ENCODE measurements around the gene SLC8A2. TPM values are rescaled to one million over a fixed set of nuclear protein-coding genes. Genes with fewer than 3 reads are reported as not detected.

The SLC8A2 gene
- total RNA-seq, 1 donor from 2014 or later, result 0.26 TPM

- no peak for FAIRE-seq
- H3K36me3 ChIP-seq (ENCODE audit: control insufficient read depth, insufficient read depth, low read length), result peaks cover 22% of the 10 kb centered on the region
Observed at GRCh38 chr19:47503130-47503825, 31.6 kb upstream of the SLC8A2 start.

GRCh38 chr19:47499863-47500830, 28.5 kb upstream of the SLC8A2 start:
- H3K36me3 ChIP-seq (ENCODE audit: control insufficient read depth, insufficient read depth, low read length), result peaks cover 32% of the 10 kb centered on the region
- no peak overlapping the region for H3K4me3 ChIP-seq (ENCODE audit: low read depth, low read length)
- no peak for TF ChIP-seq CTCF (IDR thresholded peaks at IDR 0.05; ENCODE audit: insufficient read depth, low read length, severe bottlenecking)
- DNase-seq (ENCODE audit: low read depth) (no peak), FAIRE-seq (no peak)
- no peaks in the 10 kb centered on the region for H3K27me3 ChIP-seq (ENCODE audit: control insufficient read depth, insufficient read depth, low read length)

More at GRCh38 chr19:47503130-47503825, 31.6 kb upstream of the SLC8A2 start:
- no peak for DNase-seq (ENCODE audit: low read depth)
- no peak for TF ChIP-seq CTCF (IDR thresholded peaks at IDR 0.05; ENCODE audit: insufficient read depth, low read length, severe bottlenecking)
- Histone ChIP-seq H3K27me3 (ENCODE audit: control insufficient read depth, insufficient read depth, low read length) (no peaks in the 10 kb centered on the region), H3K4me3 (ENCODE audit: low read depth, low read length) (no peak overlapping the region)

GRCh38 chr19:47499371-47499770, 27.7 kb upstream of the SLC8A2 start:
- no peak for TF ChIP-seq CTCF (IDR thresholded peaks at IDR 0.05; ENCODE audit: insufficient read depth, low read length, severe bottlenecking)
- H3K27me3 ChIP-seq (ENCODE audit: control insufficient read depth, insufficient read depth, low read length), result no peaks in the 10 kb centered on the region
- no peak overlapping the region for H3K4me3 ChIP-seq (ENCODE audit: low read depth, low read length)
- no peak for DNase-seq (ENCODE audit: low read depth)
- H3K36me3 ChIP-seq (ENCODE audit: control insufficient read depth, insufficient read depth, low read length), result peaks cover 32% of the 10 kb centered on the region
- no peak for FAIRE-seq

- no peak for TF ChIP-seq CTCF (IDR thresholded peaks at IDR 0.05; ENCODE audit: insufficient read depth, low read length, severe bottlenecking)
- Histone ChIP-seq H3K4me3 (ENCODE audit: low read depth, low read length) (no peak overlapping the region), H3K27me3 (ENCODE audit: control insufficient read depth, insufficient read depth, low read length) (no peaks in the 10 kb centered on the region), H3K36me3 (ENCODE audit: control insufficient read depth, insufficient read depth, low read length) (peaks cover 32% of the 10 kb centered on the region)
- FAIRE-seq, result peak; percentile 89
- DNase-seq (ENCODE audit: low read depth), result no peak
Observed at GRCh38 chr19:47498561-47498960, 26.9 kb upstream of the SLC8A2 start.

- no peak overlapping the region for H3K4me3 ChIP-seq (ENCODE audit: low read depth, low read length)
- H3K27me3 ChIP-seq (ENCODE audit: control insufficient read depth, insufficient read depth, low read length), result no peaks in the 10 kb centered on the region
- FAIRE-seq (no peak), DNase-seq (ENCODE audit: low read depth) (no peak)
- TF ChIP-seq CTCF (IDR thresholded peaks at IDR 0.05; ENCODE audit: insufficient read depth, low read length, severe bottlenecking), result no peak
- peaks cover 32% of the 10 kb centered on the region for H3K36me3 ChIP-seq (ENCODE audit: control insufficient read depth, insufficient read depth, low read length)
Observed at GRCh38 chr19:47497821-47498520, 26.3 kb upstream of the SLC8A2 start.
